ENCODE measurements around the gene PRR3. TPM values are rescaled to one million over a fixed set of nuclear protein-coding genes. Genes with fewer than 3 reads are reported as not detected.

PRR3 gene
- total RNA-seq, 1 donor from 2014 or later: 8.6 TPM

Other genes with a start within 250 kb of the PRR3 start
- gene TRIM39, start 230.4 kb upstream of the PRR3 start, total RNA-seq: 14.9 and 16.1 TPM in 2 replicates
- 74.3 and 94.5 TPM in 2 replicates for gene RPP21, start 212.1 kb upstream of the PRR3 start, total RNA-seq
- gene HLA-E, start 67.8 kb upstream of the PRR3 start, total RNA-seq: 109 and 115 TPM in 2 replicates
- gene GNL1, start 806 bp upstream of the PRR3 start, total RNA-seq: 31.1 and 36.7 TPM in 2 replicates
- 46.3 and 57.7 TPM in 2 replicates for gene ABCF1, start 14.1 kb downstream of the PRR3 start, total RNA-seq
- gene PPP1R10, start 59.9 kb downstream of the PRR3 start, total RNA-seq: 38.6 and 40.2 TPM in 2 replicates
- 56.4 and 78.9 TPM in 2 replicates for gene MRPS18B, start 60.5 kb downstream of the PRR3 start, total RNA-seq
- 6.6 and 8.5 TPM in 2 replicates for gene ATAT1, start 69.6 kb downstream of the PRR3 start, total RNA-seq
- 7.6 and 12.7 TPM in 2 replicates for gene C6orf136, start 89.8 kb downstream of the PRR3 start, total RNA-seq
- gene DHX16, start 115.7 kb downstream of the PRR3 start, total RNA-seq: 34.7 and 39.2 TPM in 2 replicates
- gene PPP1R18, start 129.3 kb downstream of the PRR3 start, total RNA-seq: 125 and 129 TPM in 2 replicates
- gene NRM, start 133.7 kb downstream of the PRR3 start, total RNA-seq: 8.9 and 10.4 TPM in 2 replicates
- gene MDC1, start 160.0 kb downstream of the PRR3 start, total RNA-seq: 11.4 and 14.7 TPM in 2 replicates
- gene TUBB, start 163.1 kb downstream of the PRR3 start, total RNA-seq: 808 and 855 TPM in 2 replicates
- 136 and 142 TPM in 2 replicates for gene FLOT1, start 185.4 kb downstream of the PRR3 start, total RNA-seq
- 188 and 229 TPM in 2 replicates for gene IER3, start 187.3 kb downstream of the PRR3 start, total RNA-seq